Lower lobe of right lung (tissue), 2 donors: ENCODE measurements around the gene TTC7B. TPM values are rescaled to one million over a fixed set of nuclear protein-coding genes. Genes with fewer than 3 reads are reported as not detected.

Experiments used
- ATAC-seq, 2 donors: fragments of 200-7000 bp; cut with Tn5 transposase; one replicate each; pipeline ENCODE4 v1.9.1; 2020 to 2022; ENCODE audit warnings: mild to moderate bottlenecking in 2 of 2, moderate library complexity in 2 of 2
- DNase-seq: peaks from one replicate; pipeline ENCODE4 v3.0.0-alpha.2; 2020
- H3K27ac ChIP-seq: fragments of 200-600 bp; one replicate; pipeline ENCODE4 v1.8.0; 2022
- H3K27me3 ChIP-seq: fragments of 200-600 bp; one replicate; pipeline ENCODE4 v1.8.0; 2022; ENCODE audit warnings: low read depth
- H3K36me3 ChIP-seq: fragments of 200-600 bp; one replicate; pipeline ENCODE4 v1.8.0; 2022; ENCODE audit warnings: mild to moderate bottlenecking
- H3K4me1 ChIP-seq: fragments of 200-600 bp; one replicate; pipeline ENCODE4 v1.8.0; 2022
- H3K4me3 ChIP-seq: fragments of 200-600 bp; one replicate; pipeline ENCODE4 v1.8.0; 2022; ENCODE audit warnings: mild to moderate bottlenecking
- H3K9me3 ChIP-seq: fragments of 200-600 bp; one replicate; pipeline ENCODE4 v1.8.0; 2022
- CTCF ChIP-seq: fragments of 200-600 bp; IDR thresholded peaks from one replicate; pipeline ENCODE4 v1.8.0; 2022; ENCODE audit warnings: antibody characterized with exemption, mild to moderate bottlenecking
- intact Hi-C: fragments of 100-400 bp; cut with DNase I; formaldehyde crosslinking; loops from one replicate; pipeline ENCODE4 v1.11.0; 2022
- total RNA-seq: library from RNA; stranded (reverse); fragmentation: NEBNext Ultra II Directional; extraction: Animal tissue kit (Norgen Biotek cat#: 25700); gene quantifications from one replicate; pipeline ENCODE4 v1.2.1, GENCODE V29; 2021
- donor health status: DM: no; HTN: yes; CAD: no; lungs with severe emphysema.

The TTC7B gene
- total RNA-seq, 1 donor from 2014 or later = 54.1 TPM

GRCh38 chr14:90607141-90607540, 209.1 kb downstream of the TTC7B start:
- Histone ChIP-seq H3K9me3 (no peaks in the 10 kb centered on the region), H3K27me3 (no peaks in the 10 kb centered on the region), H3K4me3 (no peak overlapping the region), H3K27ac (no peak overlapping the region), H3K4me1 (peaks cover 25% of the 10 kb centered on the region), H3K36me3 (no peaks in the 10 kb centered on the region)
- ATAC-seq (peak in 1 of 2 donors; percentile 9), DNase-seq (no peak)
- TF ChIP-seq CTCF = no peak
- intact Hi-C loops = no loop called here

GRCh38 chr14:90606434-90606833, 209.8 kb downstream of the TTC7B start:
- Histone ChIP-seq H3K27ac (no peak overlapping the region), H3K9me3 (no peaks in the 10 kb centered on the region), H3K4me1 (peaks cover 24% of the 10 kb centered on the region), H3K4me3 (no peak overlapping the region), H3K27me3 (no peaks in the 10 kb centered on the region), H3K36me3 (no peaks in the 10 kb centered on the region)
- no peak for DNase-seq
- ATAC-seq = no peak
- intact Hi-C loops = no loop called here
- no peak for TF ChIP-seq CTCF

- ATAC-seq = no peak
- H3K27me3 ChIP-seq = no peaks in the 10 kb centered on the region
- H3K4me1 ChIP-seq = peaks cover 25% of the 10 kb centered on the region
- no peaks in the 10 kb centered on the region for H3K9me3 ChIP-seq
- TF ChIP-seq CTCF = no peak
- H3K4me3 ChIP-seq = no peak overlapping the region
- intact Hi-C loops = no loop called here
- no peak for DNase-seq
- no peak overlapping the region for H3K27ac ChIP-seq
- H3K36me3 ChIP-seq = no peaks in the 10 kb centered on the region
Observed at GRCh38 chr14:90605430-90605829, 210.8 kb downstream of the TTC7B start.

- intact Hi-C loops = no loop called here
Observed at GRCh38 chr14:90604356-90604755, 211.9 kb downstream of the TTC7B start.

GRCh38 chr14:90603841-90604240, 212.4 kb downstream of the TTC7B start:
- Histone ChIP-seq H3K27ac (no peak overlapping the region), H3K9me3 (no peaks in the 10 kb centered on the region), H3K4me1 (peaks cover 30% of the 10 kb centered on the region), H3K4me3 (no peak overlapping the region), H3K27me3 (no peaks in the 10 kb centered on the region), H3K36me3 (no peaks in the 10 kb centered on the region)
- ATAC-seq (no peak), DNase-seq (no peak)
- TF ChIP-seq CTCF = no peak
- intact Hi-C loops = no loop called here

More at GRCh38 chr14:90604356-90604755, 211.9 kb downstream of the TTC7B start:
- H3K4me1 ChIP-seq = peaks cover 32% of the 10 kb centered on the region
- ATAC-seq (no peak), DNase-seq (no peak)
- TF ChIP-seq CTCF = no peak
- no peak overlapping the region for H3K27ac ChIP-seq
- no peaks in the 10 kb centered on the region for H3K27me3 ChIP-seq
- H3K9me3 ChIP-seq = no peaks in the 10 kb centered on the region
- no peaks in the 10 kb centered on the region for H3K36me3 ChIP-seq
- H3K4me3 ChIP-seq = no peak overlapping the region

- Histone ChIP-seq H3K4me3 (no peak overlapping the region), H3K9me3 (no peaks in the 10 kb centered on the region), H3K36me3 (no peaks in the 10 kb centered on the region), H3K27ac (no peak overlapping the region), H3K27me3 (no peaks in the 10 kb centered on the region), H3K4me1 (peaks cover 28% of the 10 kb centered on the region)
- no peak for ATAC-seq
- DNase-seq = no peak
- intact Hi-C loops = no loop called here
- no peak for TF ChIP-seq CTCF
Observed at GRCh38 chr14:90603336-90603735, 212.9 kb downstream of the TTC7B start.
